ENCODE measurements around the gene ZNF169.

DNA sequence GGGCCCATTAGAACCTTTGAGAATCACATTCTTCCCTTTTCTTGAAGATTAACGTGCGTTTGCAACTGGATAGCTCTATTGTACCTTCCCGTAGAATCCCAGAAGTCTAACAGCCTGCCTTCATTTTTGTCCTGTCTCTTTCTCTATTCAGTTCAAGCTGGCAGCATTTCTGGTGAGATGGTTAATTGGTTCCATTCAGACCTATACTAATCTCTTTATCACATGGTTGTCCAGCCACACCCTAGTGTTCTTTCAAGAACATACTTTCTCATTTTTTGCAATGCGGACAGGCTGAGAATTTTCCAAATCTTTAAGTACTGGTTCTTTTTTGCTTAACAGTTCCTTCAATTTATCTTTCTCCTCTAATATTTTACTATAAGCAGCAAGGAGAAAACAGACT is 43.3 kb downstream of the ZNF169 start:
- TF ChIP-seq, protein P1, sequence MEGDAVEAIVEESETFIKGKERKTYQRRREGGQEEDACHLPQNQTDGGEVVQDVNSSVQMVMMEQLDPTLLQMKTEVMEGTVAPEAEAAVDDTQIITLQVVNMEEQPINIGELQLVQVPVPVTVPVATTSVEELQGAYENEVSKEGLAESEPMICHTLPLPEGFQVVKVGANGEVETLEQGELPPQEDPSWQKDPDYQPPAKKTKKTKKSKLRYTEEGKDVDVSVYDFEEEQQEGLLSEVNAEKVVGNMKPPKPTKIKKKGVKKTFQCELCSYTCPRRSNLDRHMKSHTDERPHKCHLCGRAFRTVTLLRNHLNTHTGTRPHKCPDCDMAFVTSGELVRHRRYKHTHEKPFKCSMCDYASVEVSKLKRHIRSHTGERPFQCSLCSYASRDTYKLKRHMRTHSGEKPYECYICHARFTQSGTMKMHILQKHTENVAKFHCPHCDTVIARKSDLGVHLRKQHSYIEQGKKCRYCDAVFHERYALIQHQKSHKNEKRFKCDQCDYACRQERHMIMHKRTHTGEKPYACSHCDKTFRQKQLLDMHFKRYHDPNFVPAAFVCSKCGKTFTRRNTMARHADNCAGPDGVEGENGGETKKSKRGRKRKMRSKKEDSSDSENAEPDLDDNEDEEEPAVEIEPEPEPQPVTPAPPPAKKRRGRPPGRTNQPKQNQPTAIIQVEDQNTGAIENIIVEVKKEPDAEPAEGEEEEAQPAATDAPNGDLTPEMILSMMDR (IDR thresholded peaks at IDR 0.05) = no peak
- TF ChIP-seq POLR2A (IDR thresholded peaks at IDR 0.05) = no peak
